ENCODE measurements around the gene COL23A1. TPM values are rescaled to one million over a fixed set of nuclear protein-coding genes. Genes with fewer than 3 reads are reported as not detected.

The COL23A1 gene
- total and polyA plus RNA-seq, 2 of the 8 experiments (the other 6 are each of a cell fraction or from before 2014, with no cell fraction given): 3.1 to 4.7 TPM

- no peak overlapping the region for H3K4ac ChIP-seq (replicated peaks; ENCODE audit: insufficient read length, low read depth, low read length)
- no peak overlapping the region for H2AFZ ChIP-seq (ENCODE audit: low read length)
- peaks cover 7% of the 10 kb centered on the region for H3K79me1 ChIP-seq (ENCODE audit: low read depth, low read length)
- peaks cover 37 to 92% (median 59%) of the 10 kb centered on the region in 4 experiments for H3K36me3 ChIP-seq (ENCODE audit: control insufficient read depth in 2 of 4, insufficient read depth in 4 of 4, low read length in 3 of 4)
- no peaks in the 10 kb centered on the region for H3K9me3 ChIP-seq (ENCODE audit: insufficient read depth in 2 of 2, low read depth in 1 of 2, low read length in 1 of 2)
- FAIRE-seq (no peak), DNase-seq (ENCODE audit: low read depth in 1 of 2, low spot score in 2 of 2) (no peak)
- no peak overlapping the region for H4K5ac ChIP-seq (ENCODE audit: insufficient read length, low read depth, low read length)
- H2BK12ac ChIP-seq (ENCODE audit: low read depth, low read length): no peak overlapping the region
- H2BK5ac ChIP-seq (ENCODE audit: low read depth, low read length): no peak overlapping the region
- H3K27ac ChIP-seq (ENCODE audit: low read depth, low read length): no peak overlapping the region
- H3K14ac ChIP-seq (ENCODE audit: insufficient read length): no peak overlapping the region
- WGBS, 2 experiments (ENCODE audit: extremely low coverage in 1 of 2, insufficient coverage in 1 of 2, insufficient read length in 1 of 2, insufficient replicate concordance in 2 of 2, low coverage in 1 of 2, low lambda C conversion rate in 2 of 2, missing lambda C conversion rate in 1 of 2): 78% methylated on average over 4 of the region's 4 CpGs; no CpG with 5 or more reads in 1 of the 2 experiments
- no peak overlapping the region for H3K9ac ChIP-seq (replicated peaks in 1 of 4; ENCODE audit: extremely low read depth in 1 of 4, low read depth in 3 of 4, low read length in 3 of 4)
- CTCF ChIA-PET (ENCODE audit: partially characterized antibody): interaction anchor here (0.6 to 2.6 kb wide), 8 partner anchors 11 to 138 kb away, joined by 3 to 8 read pairs (median 5); partner anchors contain the start of gene PHYKPL
- H3K4me3 ChIP-seq (ENCODE audit: extremely low read depth in 1 of 4, insufficient read depth in 2 of 4, low read depth in 3 of 4, low read length in 4 of 4): no peak overlapping the region
- peaks cover 0 to 12% of the 10 kb centered on the region in 2 experiments; a peak in 2 of 4 replicates for H3K79me2 ChIP-seq (ENCODE audit: control insufficient read depth in 1 of 2, insufficient read depth in 2 of 2, low read length in 2 of 2)
- H2AK5ac ChIP-seq (ENCODE audit: low read depth, low read length): no peak overlapping the region
- no peak overlapping the region for H4K91ac ChIP-seq (replicated peaks; ENCODE audit: insufficient read length, low read length)
- TF ChIP-seq KDM5A (IDR thresholded peaks at IDR 0.05; ENCODE audit: low read length) (no peak), NRF1 (IDR thresholded peaks at IDR 0.05; ENCODE audit: low read depth, low read length) (no peak), POU5F1 (IDR thresholded peaks at IDR 0.05; ENCODE audit: low read depth, low read length) (no peak), POLR2AphosphoS5 (IDR thresholded peaks at IDR 0.05; ENCODE audit: low read depth, low read length) (peak; percentile 88), SIRT6 (IDR thresholded peaks at IDR 0.05; ENCODE audit: low read length) (peak; percentile 80)
- no peak overlapping the region for H3K23ac ChIP-seq (ENCODE audit: insufficient read length)
- H3K27me3 ChIP-seq (replicated peaks in 1 of 4; ENCODE audit: control insufficient read depth in 3 of 4, extremely low read depth in 1 of 4, insufficient read depth in 3 of 4, low read length in 3 of 4): no peaks in the 10 kb centered on the region
- no peak overlapping the region for H3K56ac ChIP-seq (replicated peaks; ENCODE audit: insufficient read length, low read depth, low read length)
- no peak overlapping the region for H2BK15ac ChIP-seq (ENCODE audit: low read length)
- no peak overlapping the region for H3K18ac ChIP-seq (ENCODE audit: extremely low read depth, low read length)
- H2BK120ac ChIP-seq (replicated peaks; ENCODE audit: low read depth, low read length): no peak overlapping the region
- POLR2A ChIA-PET (ENCODE audit: partially characterized antibody): interaction anchor here (0.8 to 31.3 kb wide), 13 partner anchors 6 to 274 kb away, joined by 3 to 985 read pairs (median 5); partner anchors contain the start of genes GMCL2, HNRNPAB, NHP2 and PHYKPL
- H2BK20ac ChIP-seq (ENCODE audit: low read length): no peak overlapping the region
- H4K20me1 ChIP-seq (replicated peaks in 1 of 2; ENCODE audit: control insufficient read depth in 1 of 2, insufficient read depth in 2 of 2, low read length in 2 of 2): peaks cover 34 to 39% of the 10 kb centered on the region in 2 experiments
- no peaks in the 10 kb centered on the region for H3K23me2 ChIP-seq (ENCODE audit: low read depth, low read length)
- H3K4me2 ChIP-seq (ENCODE audit: insufficient read depth in 1 of 2, low read depth in 2 of 2, low read length in 2 of 2): no peak overlapping the region
- H3K4me1 ChIP-seq (replicated peaks in 1 of 4; ENCODE audit: control insufficient read depth in 3 of 4, insufficient read depth in 4 of 4, low read length in 3 of 4): peaks cover 0 to 5% (median 1%) of the 10 kb centered on the region in 4 experiments; a peak in 2 of 7 replicates
- no peak overlapping the region for H4K8ac ChIP-seq (ENCODE audit: extremely low read depth, insufficient read depth, low read length)
These were observed 377.2 kb downstream of the COL23A1 start for GRCh38 chr5:178213003-178213461.

All from H1 (cell line).